ENCODE results near the gene HYOU1.

Gene HYOU1

GRCh38 chr11:119011476-119012053 is 45.4 kb downstream of the HYOU1 start:
- peaks cover 56% of the 10 kb centered on the region for H3K36me3 ChIP-seq (ENCODE audit: insufficient read depth, low read length)

GRCh38 chr11:119006656-119007055 is 50.3 kb downstream of the HYOU1 start:
- Histone ChIP-seq H3K4me1 (ENCODE audit: insufficient read depth, low read length, severe bottlenecking) (no peaks in the 10 kb centered on the region), H2AFZ (ENCODE audit: low read length) (no peak overlapping the region), H3K36me3 (ENCODE audit: insufficient read depth, low read length) (peaks cover 30% of the 10 kb centered on the region), H3K9me2 (ENCODE audit: low read depth, low read length) (no peaks in the 10 kb centered on the region), H3K4me2 (ENCODE audit: low read length) (no peak overlapping the region), H3K27me3 (ENCODE audit: insufficient read depth, low read length) (no peaks in the 10 kb centered on the region), H3K9me3 (ENCODE audit: low read length) (no peaks in the 10 kb centered on the region), H3K4me3 (ENCODE audit: low read depth, low read length, poor library complexity, severe bottlenecking) (no peak overlapping the region), H3K9ac (ENCODE audit: low read length) (no peak overlapping the region), H3K79me2 (ENCODE audit: insufficient read depth, low read length) (no peaks in the 10 kb centered on the region), H4K20me1 (ENCODE audit: insufficient read depth, low read length) (no peaks in the 10 kb centered on the region), H3F3A (ENCODE audit: insufficient read depth, low read length) (no peaks in the 10 kb centered on the region), H3K27ac (ENCODE audit: low read depth, low read length, poor library complexity, severe bottlenecking) (no peak overlapping the region)
- TF ChIP-seq EZH2 (IDR thresholded peaks at IDR 0.05; ENCODE audit: borderline replicate concordance, low read length) = no peak
- TF ChIP-seq, protein P1, sequence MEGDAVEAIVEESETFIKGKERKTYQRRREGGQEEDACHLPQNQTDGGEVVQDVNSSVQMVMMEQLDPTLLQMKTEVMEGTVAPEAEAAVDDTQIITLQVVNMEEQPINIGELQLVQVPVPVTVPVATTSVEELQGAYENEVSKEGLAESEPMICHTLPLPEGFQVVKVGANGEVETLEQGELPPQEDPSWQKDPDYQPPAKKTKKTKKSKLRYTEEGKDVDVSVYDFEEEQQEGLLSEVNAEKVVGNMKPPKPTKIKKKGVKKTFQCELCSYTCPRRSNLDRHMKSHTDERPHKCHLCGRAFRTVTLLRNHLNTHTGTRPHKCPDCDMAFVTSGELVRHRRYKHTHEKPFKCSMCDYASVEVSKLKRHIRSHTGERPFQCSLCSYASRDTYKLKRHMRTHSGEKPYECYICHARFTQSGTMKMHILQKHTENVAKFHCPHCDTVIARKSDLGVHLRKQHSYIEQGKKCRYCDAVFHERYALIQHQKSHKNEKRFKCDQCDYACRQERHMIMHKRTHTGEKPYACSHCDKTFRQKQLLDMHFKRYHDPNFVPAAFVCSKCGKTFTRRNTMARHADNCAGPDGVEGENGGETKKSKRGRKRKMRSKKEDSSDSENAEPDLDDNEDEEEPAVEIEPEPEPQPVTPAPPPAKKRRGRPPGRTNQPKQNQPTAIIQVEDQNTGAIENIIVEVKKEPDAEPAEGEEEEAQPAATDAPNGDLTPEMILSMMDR (IDR thresholded peaks at IDR 0.05; ENCODE audit: low read length) = no peak

More at GRCh38 chr11:119011476-119012053, 45.4 kb downstream of the HYOU1 start:
- Histone ChIP-seq H3K79me2 (ENCODE audit: insufficient read depth, low read length) (peaks cover 4% of the 10 kb centered on the region; the same call in 1 of the 2 replicates), H3K4me1 (ENCODE audit: insufficient read depth, low read length, severe bottlenecking) (peaks cover 2% of the 10 kb centered on the region), H4K20me1 (ENCODE audit: insufficient read depth, low read length) (no peaks in the 10 kb centered on the region), H3K4me2 (ENCODE audit: low read length) (no peak overlapping the region), H3K4me3 (ENCODE audit: low read depth, low read length, poor library complexity, severe bottlenecking) (no peak overlapping the region), H3K27ac (ENCODE audit: low read depth, low read length, poor library complexity, severe bottlenecking) (no peak overlapping the region), H3K9me3 (ENCODE audit: low read length) (no peaks in the 10 kb centered on the region), H2AFZ (ENCODE audit: low read length) (no peak overlapping the region), H3K27me3 (ENCODE audit: insufficient read depth, low read length) (no peaks in the 10 kb centered on the region), H3K9ac (ENCODE audit: low read length) (no peak overlapping the region), H3K9me2 (ENCODE audit: low read depth, low read length) (no peaks in the 10 kb centered on the region), H3F3A (ENCODE audit: insufficient read depth, low read length) (peaks cover 3% of the 10 kb centered on the region; the same call in 1 of the 2 replicates)
- TF ChIP-seq, protein P1 (IDR thresholded peaks at IDR 0.05; ENCODE audit: low read length) = no peak
- no peak for TF ChIP-seq EZH2 (IDR thresholded peaks at IDR 0.05; ENCODE audit: borderline replicate concordance, low read length)

DNA sequence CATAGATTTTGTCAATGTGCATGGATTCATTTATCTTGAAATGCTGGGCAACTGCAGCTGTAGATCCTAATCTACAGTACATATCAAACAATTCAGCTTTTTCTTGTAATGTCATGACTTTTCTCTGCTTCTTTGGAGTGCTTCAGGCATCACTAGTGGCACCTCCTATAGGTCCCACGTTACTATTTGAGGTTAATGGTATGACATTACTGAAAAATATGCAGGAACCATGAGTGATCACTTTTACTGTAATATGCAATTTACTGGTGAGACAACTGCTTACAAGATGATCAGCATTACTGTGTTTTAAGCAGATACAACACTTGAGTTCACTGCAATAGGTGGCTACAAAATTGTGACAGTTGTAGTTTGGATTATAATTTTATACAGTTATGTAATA is 56.1 kb downstream of the HYOU1 start:
- Histone ChIP-seq H2AFZ (ENCODE audit: low read length) (no peak overlapping the region), H3K4me2 (ENCODE audit: low read length) (no peak overlapping the region), H3K79me2 (ENCODE audit: insufficient read depth, low read length) (peaks cover 4% of the 10 kb centered on the region; the same call in 1 of the 2 replicates), H4K20me1 (ENCODE audit: insufficient read depth, low read length) (no peaks in the 10 kb centered on the region), H3K9ac (ENCODE audit: low read length) (no peak overlapping the region), H3K27ac (ENCODE audit: low read depth, low read length, poor library complexity, severe bottlenecking) (no peak overlapping the region), H3K9me3 (ENCODE audit: low read length) (no peaks in the 10 kb centered on the region), H3K4me3 (ENCODE audit: low read depth, low read length, poor library complexity, severe bottlenecking) (no peak overlapping the region), H3F3A (ENCODE audit: insufficient read depth, low read length) (no peaks in the 10 kb centered on the region), H3K9me2 (ENCODE audit: low read depth, low read length) (no peaks in the 10 kb centered on the region), H3K36me3 (ENCODE audit: insufficient read depth, low read length) (peaks cover 40% of the 10 kb centered on the region), H3K27me3 (ENCODE audit: insufficient read depth, low read length) (no peaks in the 10 kb centered on the region), H3K4me1 (ENCODE audit: insufficient read depth, low read length, severe bottlenecking) (peaks cover 21% of the 10 kb centered on the region)
- TF ChIP-seq EZH2 (IDR thresholded peaks at IDR 0.05; ENCODE audit: borderline replicate concordance, low read length) = no peak
- TF ChIP-seq, protein P1 (IDR thresholded peaks at IDR 0.05; ENCODE audit: low read length) = no peak

All from OCI-LY1 (cell line).